HG03139 (cell line): ENCODE results near the gene ASCC2.
"Not testable (repeated sequence)": the region's sequence is repeated elsewhere in the genome, so short reads cannot be mapped to it uniquely, and the experiment has no call there.

ENCODE experiments used
- ATAC-seq: cut with Tn5 transposase; IDR thresholded peaks from one replicate; pipeline ENCODE4 v1.9.1; 2021; ENCODE audit not compliant: unreplicated experiment

The ASCC2 gene

DNA sequence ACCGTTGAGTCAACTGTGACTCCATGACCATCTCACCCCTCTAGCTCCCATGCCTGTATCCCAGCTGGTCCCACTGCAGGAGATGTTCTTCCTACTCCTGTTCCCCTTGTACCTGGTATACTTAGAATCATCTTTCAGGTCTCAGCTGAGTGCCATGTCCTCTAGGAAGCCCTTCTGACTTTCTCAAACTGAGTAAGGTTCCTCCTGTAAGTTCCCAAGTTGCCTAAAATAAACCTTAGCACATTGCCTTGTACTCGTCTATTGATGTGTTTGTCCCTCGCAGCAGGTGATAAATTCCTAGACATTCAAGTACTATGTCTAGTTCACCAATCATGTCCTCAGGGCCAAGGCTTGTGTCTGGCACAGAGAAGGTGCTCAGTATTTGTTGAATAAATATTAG lies 18.4 kb upstream of the ASCC2 start:
- no peak for ATAC-seq

DNA sequence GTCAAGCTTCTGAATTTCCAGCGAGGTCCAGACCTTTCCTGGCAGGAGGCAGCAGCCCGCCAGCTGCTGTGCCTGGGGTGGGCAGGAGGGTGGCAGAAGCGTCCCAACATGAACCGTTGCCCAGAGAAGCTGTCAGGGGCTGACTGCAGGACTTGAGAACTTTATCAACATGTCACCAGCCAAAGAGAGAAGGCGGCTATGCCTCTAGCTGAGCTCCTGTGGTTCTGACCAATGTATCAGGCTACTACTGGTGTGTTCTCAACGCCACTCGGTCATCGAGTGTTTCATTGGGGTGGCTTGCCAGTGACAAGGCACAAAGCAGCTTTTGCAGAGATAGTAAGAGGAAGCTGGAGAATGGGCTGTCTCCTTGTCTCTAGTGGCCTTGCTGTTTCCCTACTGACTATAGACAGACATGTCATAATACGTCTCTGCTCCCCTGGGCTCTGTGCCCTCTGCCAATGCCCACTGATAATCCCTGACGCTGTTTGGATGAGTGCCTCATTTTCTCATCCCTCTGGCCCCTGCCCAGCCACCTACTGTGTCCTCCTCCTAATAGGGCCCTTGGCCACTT lies 17.6 kb upstream of the ASCC2 start:
- ATAC-seq, result no peak

DNA sequence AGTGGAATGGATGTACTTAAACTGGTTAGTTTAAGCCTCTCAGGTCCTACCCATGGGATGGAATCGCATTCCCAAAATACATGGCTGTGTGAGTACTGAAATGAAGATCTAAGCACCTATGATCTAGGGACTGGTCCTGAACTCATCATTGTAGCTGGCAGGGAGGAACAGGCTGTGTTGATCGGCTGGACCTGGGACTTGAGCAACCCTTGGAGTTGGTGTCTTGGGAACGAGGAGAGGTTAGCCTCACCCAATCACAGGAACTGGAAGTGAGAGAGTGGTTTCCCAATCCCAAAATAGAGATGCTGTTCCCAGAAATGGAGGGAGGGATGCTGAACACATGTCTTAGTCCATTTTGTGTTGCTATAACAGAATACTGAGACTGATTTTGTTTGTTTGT lies 16.4 kb upstream of the ASCC2 start:
- ATAC-seq, result no peak

DNA sequence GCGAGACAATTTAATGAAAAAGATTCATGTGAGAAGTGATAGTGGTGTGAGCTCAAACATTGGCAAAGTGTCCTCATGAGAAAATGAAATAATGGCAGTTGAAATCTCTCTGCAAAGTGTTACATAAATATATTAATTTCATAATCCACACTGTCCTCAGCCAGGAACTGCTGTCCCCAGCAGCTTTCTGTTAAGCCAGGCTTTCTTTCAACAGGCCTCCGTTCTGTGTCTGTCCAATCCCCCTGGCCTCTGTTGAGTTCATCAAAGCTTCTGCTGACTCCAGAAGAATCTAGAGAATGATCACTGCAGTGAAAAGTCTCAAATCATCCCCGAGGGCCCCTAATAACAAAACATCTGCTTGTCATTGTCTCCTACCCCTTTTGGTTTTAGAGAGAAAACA lies 10.0 kb upstream of the ASCC2 start:
- ATAC-seq, result no peak

DNA sequence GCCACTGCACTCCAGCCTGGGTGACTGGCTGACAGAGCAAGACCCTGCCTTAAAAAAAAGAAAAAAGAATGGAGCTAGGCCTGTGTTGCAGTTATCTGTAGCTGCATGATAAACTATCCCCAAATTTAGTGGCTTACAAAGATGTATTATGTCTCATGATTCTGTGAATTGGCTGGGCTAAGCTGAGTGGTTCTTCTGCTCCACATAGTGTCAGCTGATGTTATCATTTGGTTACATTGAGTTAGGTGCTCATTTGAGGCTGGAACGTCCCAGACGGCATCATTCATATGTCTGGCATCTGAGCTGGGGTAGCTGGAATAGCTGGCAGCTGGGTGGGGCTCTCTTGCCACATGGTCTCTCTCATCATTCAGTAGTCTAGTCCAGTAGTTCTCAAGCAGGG lies 8.2 kb upstream of the ASCC2 start:
- ATAC-seq, result no peak

DNA sequence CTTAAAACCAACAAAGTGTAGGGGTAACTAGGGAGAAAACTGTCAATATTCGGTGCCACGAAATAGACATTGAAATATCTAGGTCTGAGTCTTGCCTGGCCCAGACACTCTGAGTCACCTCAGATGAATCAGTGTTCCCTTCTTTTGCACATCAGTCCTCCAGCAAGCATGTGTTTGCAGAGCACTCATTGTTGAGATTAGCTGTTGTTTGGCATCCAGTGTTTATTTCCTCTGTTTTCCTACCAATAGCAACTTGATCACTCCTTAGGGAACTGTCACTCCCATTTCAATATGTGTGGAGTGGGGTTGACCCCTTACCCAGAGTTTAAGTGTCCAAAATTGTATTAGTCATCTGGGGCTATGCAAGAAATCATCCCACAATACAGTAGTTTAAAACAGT lies 4.7 kb upstream of the ASCC2 start:
- ATAC-seq, result no peak

DNA sequence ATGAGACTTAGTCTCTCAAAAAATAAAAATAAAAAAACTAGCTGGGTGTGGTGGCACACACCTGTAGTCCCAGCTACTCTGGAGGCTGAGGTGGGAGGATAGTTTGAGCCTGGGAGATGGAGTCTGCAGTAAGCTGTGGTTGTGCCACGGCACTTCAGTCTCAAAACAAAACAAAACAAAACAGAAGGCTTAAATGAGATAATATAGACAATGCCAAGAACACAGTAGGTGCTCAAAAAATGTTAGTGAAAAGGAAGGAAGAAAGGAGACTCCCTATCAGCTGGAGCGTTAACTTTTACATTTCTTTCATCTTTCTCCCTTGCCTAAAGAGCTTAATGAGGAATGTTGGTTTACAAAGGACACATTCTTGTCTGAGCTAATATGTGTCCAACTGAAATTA lies 4.1 kb upstream of the ASCC2 start:
- no peak for ATAC-seq

DNA sequence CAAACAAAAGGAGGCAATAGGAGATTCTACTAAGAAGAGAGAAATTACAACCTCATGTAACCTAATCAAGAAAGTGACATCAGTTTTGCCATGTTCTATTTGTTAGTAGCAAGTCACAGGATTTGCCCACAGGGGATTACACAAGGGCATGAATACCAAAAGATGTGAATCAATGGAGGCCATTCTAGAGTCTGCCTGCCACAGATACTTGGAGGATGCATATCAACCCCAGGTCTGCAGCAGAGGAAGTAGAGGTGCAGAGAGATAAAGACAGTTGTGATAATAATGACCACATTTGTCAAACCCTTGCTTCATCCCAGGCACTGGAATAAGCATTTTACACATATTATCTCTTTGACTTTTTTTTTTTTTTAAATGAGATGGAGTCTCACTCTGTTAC lies 2.4 kb upstream of the ASCC2 start:
- no peak for ATAC-seq

DNA sequence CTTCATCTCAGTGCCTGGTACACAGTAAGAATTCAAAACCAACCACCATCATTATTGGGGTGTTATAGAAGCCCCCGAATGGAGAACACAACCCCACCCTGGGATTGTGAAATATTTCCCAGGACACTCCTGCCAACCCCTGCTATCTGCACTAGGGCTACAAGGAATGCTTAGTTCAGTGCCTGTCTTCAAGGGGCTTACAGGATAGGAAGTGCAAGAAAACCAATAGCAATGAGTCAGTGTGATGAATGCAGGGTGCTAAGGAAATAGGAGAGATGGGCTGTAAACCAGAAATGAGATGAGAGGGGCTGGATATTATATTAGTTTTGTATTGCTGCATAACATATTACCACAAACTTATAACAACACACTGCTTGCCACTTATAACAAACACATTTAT lies 965 bp upstream of the ASCC2 start:
- no peak for ATAC-seq

DNA sequence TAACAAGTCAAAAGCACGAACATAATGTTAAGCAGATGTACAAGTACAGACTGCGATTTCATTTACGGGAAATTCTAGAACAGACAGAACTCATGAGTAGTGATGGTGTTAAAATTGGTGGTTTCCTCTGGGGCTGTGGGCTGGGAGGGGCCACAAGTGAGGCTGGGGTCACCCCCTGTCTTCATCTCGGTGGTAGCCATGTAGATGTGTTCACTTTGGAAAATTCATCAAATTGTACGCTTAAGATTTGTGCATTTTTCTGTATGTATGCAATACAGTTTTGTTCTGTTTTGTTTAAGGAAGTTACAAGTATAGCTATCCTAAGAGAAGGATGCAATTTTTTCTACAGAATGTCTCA lies 504 bp upstream of the ASCC2 start:
- ATAC-seq, result peak; percentile 5

DNA sequence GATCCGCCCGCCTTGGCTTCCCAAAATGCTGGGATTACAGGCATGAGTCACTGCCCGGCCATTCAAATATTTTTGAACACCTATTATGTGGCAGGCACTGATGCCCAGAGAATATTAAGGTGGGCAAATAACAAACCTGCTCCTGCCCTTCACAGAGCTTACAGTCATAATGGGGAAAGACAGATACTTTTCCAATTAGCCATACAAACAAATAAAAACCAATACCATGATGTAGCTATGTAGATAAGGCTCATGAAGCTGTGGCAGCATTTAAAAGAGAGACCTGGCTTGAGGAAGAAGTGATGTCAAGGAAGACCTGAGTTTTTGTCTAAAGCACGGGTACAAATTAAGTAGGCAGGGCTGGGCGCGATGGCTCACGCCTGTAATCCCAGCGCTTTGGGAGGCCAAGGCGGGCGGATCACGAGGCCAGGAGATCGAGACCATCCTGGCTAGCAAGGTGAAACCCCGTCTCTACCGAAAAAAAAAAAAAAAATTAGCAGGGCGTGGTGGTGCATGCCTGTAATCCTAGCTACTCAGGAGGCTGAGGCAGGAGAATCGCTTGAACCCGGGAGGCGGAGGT lies 1.2 kb downstream of the ASCC2 start:
- ATAC-seq, result not testable (repeated sequence)

DNA sequence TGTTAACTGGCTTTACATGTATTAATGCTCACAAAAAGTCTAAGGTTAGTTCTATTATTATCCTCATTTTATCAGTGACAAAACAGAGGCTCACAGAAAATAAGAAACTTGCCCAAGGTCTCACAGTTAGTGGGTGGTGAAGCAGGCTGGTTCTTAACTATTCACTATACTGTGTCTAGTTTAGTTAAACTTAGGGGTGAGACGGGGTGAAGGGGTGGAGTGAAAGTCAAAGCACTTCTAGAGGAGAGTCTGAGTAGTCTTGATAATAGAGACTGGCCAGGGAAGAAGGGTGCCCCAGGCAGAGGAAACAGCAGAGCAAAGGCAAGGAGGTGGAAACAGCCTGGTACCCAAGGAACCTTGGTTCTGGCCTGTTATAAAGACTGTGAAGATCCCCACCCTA lies 4.0 kb downstream of the ASCC2 start:
- ATAC-seq, result no peak

DNA sequence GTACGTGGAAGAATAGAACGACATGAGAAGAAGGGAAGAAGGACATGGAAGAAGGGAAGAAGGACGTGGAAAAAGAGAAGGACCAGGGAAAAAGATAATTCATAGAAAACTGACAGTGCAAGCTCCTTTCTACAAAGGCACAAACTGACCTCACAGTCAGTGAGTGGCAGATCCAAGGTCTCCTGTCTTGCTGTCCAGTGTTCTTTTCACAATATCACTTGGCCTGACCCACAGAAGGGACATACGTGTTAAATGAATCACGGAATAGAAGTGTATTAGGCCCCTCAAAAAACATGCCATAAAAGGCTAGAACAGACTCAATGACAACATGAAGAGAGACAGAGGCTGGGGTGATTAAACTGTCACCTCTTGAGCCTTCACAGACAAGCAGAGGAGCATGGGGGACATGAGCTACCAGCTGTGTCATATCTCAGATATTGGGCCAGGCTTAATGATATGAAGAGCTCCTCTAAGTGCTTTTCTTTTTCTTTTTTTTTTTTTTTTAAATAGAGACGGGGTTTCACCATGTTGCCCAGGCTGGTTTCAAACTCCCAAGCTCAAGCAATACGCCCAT lies 4.6 kb downstream of the ASCC2 start:
- no peak for ATAC-seq

DNA sequence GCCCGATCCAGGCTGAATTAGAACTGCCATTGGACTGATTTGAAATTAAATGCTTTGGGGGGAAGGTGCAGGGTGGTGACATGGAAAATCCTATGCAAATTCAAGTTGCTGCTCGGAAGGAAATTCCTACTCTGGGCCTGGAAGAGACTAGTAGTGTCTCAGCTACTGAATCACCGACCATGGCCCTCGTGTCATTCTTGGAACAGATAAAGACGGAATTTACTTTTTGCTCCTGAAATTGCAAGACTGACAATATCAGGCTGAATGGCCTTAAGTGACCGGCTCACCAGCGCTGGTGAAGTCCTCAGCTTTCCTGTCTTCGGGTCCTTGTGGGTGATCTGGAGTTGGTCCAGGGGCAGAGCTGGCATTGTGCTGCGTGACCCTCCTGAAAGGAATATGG lies 6.1 kb downstream of the ASCC2 start:
- no peak for ATAC-seq

DNA sequence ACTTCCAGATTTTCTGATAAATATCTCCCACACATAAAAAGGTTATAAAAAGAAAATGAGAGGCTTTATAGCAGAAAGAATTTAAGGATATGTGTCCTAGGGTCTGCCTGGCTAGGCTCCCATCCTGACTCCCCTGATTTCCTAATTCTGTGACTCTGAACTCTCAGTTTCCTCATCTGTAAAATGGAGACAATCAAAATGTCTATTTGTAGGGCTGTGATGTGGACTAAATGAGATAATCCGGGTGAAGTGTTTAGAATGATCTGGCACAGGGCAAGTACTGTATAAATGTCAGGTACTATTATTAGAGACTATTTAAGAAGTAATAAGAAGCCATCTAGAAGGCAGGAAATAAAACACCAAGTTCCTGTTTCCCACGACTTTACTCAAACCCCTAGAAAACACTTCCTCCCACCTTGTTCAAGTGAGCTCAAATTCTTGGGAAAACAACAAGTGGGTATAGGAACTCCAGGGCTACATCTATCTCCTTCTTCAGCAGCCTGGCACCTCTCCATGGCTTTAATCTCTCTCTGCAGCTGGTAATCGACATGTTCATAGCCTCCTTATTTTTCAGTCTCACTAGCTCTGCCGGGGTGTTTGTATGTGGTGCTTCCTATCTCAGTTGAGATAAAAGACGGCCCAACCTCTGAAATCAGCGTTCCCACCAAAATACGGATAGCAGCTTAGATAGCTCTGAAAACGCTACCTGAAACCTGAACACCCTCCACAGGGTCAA lies 6.7 kb downstream of the ASCC2 start:
- no peak for ATAC-seq

DNA sequence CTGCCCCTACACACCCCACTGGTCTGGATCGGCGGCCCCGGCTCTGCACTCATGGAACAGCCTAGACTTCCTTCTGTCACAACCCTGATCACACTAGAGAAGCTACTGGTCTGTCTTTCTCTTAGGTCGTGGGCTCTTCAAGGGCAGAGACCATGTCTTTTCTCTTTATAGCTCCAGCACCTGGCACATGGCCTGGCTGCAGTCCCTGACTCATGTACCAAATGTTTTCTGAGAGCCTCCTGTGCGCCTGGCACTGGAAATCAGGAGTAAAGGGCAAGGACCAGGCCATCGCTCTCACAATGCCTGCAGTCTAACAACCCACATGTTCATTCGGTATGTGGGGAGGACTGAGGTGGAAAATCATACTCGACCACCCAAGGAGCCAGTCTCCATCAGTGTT lies 7.5 kb downstream of the ASCC2 start:
- ATAC-seq, result no peak

DNA sequence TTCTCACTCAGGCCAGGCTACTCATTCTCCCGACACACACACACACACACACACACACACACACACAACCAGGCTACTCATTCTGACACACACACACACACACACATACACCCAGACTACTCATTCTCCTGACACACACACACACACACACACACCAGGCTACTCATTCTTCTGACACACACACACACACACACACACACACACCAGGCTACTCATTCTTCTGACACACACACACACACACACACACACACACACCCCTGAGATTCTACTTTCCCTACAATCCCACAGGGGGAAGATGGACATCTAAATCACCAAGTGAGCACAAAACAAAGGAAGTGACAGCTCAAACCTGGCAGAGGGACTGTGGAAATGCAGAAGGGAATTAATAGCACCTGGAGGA lies 10.3 kb downstream of the ASCC2 start:
- not testable (repeated sequence) for ATAC-seq

DNA sequence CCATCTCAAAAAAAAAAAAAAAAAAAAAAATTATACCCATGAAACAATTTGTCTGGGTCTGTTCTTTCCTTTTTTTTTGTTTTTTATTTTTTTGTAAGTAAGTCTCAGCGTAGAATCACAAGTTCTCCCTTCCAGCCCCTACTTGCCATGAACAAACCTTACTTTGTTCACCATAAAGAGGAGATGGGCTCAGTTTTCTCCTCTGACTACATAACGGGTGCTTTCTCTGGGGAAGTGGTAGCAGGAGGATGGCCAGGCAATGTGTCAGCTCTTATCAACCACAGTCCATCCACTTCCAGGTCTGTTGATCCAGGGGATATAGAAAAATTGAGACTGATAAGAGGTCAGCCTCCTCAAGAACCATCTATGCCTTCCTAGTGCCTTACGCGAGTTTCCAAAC lies 11.0 kb downstream of the ASCC2 start:
- ATAC-seq, result no peak

DNA sequence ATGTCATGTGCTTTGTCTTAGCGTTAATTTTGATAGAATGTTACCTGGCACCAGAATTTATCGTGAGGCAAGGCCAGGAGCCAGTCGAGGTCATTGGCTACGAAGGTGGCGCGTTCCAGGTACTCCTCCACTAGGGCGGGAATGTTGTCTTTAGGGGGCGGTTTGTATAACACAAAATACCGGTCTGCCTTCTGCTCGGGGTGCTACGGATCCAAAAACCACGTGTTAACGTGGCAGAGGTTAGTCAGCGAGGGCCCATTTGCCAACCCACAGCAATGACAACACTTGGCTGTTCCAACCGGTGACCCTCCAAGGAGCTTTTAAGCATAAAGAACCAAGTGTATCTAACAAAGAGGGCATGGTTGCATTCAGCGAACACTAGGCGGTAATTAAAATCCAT lies 12.5 kb downstream of the ASCC2 start:
- ATAC-seq, result no peak

DNA sequence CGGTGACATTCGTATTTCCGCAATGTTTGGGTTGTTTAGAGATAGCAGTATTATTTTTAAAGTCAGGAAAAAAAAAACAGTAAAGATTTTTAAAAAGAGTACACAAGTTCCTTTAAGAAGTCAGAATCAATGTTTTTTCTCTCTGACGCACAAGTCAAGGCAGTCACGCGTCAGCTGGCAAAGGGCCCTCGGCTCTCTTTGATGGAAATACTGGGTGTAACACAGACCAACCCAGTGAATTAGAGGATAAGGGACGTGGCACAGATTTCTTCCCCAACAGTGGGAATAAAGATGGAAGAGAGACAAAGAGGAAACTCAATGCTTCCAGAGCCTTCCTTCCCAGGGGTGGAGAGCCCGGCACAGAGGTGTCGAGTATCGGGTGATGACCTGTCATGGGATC lies 13.4 kb downstream of the ASCC2 start:
- no peak for ATAC-seq

DNA sequence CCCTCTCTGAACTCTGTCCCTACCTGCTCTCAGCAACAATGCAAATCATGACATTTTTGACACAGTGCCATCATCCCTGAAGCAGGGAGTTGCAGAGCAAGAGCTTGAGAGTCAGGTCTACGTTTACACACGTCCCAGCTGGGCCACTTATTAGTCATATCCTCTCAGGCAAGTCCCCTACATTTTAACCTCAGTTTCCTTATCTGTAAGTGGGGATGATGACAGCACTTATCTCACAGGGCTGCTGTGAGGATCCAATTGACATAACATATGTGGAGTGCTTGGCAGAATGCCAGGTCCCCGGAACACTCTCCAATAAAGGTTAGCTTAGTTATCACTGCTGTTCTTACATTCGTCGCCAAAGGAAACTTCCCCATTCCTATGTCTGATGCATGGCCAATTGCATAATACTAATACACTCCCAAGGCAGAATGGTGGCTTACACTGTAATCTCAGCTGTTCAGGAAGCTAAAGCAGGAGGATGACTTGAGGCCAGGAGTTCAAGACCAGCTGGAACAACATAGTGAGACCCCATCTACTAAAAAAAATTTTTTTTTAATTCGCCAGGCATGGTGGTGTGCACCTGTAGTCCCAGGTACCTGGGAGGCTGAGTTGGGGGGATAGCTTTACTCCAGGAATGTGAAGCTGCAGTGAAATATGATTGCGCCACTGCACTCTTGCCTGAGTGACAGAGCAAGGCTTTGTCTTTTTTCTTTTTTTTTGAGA lies 16.6 kb downstream of the ASCC2 start:
- no peak for ATAC-seq

DNA sequence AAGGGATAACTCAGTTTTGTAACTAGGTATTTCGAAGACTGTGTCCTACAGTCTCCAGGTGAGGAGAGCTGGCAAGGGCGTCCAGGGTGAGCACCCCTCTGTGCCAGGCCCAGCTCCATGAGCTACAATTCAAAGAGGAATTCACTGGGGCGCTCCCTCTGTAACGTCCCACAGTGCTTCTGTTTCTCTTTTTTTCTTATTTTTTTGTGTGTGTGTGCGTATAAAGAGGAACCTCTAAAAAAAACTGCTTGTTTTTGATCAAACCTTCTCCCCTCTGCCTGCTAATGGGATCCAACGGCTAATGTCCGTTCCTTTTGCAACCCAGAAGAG lies 17.1 kb downstream of the ASCC2 start:
- no peak for ATAC-seq
